Endodermal cell (in vitro differentiated cells): ENCODE results near the gene TCF15. TPM values are rescaled to one million over a fixed set of nuclear protein-coding genes. Genes with fewer than 3 reads are reported as not detected.
A peak's percentile ranks its signal among the peaks of the same experiment; 100 is the strongest.

Experiments
- DNase-seq: peaks from one replicate; pipeline ENCODE4 v3.0.0-alpha.2; 2017
- H3K27ac ChIP-seq: 2 replicates; pipeline ENCODE4 v1.5.1; 2013; ENCODE audit warnings: mild to moderate bottlenecking, low read depth, low read length, moderate library complexity
- H3K27me3 ChIP-seq: 2 replicates; pipeline ENCODE4 v1.6.1; 2013; ENCODE audit warnings: mild to moderate bottlenecking, low read length, moderate library complexity; ENCODE audit not compliant: insufficient read depth, control insufficient read depth, poor library complexity, severe bottlenecking
- H3K36me3 ChIP-seq: 2 replicates; pipeline ENCODE4 v1.7.0; 2013; ENCODE audit warnings: mild to moderate bottlenecking, low read length, moderate library complexity; ENCODE audit not compliant: control insufficient read depth, insufficient read depth
- H3K4me1 ChIP-seq: one replicate; pipeline ENCODE4 v1.7.0; 2013; ENCODE audit warnings: low read length; ENCODE audit not compliant: control insufficient read depth, insufficient read depth
- H3K4me3 ChIP-seq: 2 replicates; pipeline ENCODE4 v1.5.1; 2013; ENCODE audit warnings: mild to moderate bottlenecking, low read length, moderate library complexity
- H3K9ac ChIP-seq: 2 replicates; pipeline ENCODE4 v1.6.1; 2013; ENCODE audit warnings: mild to moderate bottlenecking, low read length, moderate library complexity; ENCODE audit not compliant: poor library complexity, severe bottlenecking; ENCODE audit errors: extremely low read depth
- H3K9me3 ChIP-seq: 2 replicates; pipeline ENCODE4 v1.6.1; 2013; ENCODE audit warnings: mild to moderate bottlenecking, low read length, moderate library complexity; ENCODE audit not compliant: control insufficient read depth
- H3K27ac Mint-ChIP-seq: 2 replicates; pipeline ENCODE4 v1.8.0; 2020; ENCODE audit warnings: mixed read lengths
- H3K27me3 Mint-ChIP-seq: 2 replicates; pipeline ENCODE4 v1.8.0; 2021; ENCODE audit warnings: mild to moderate bottlenecking, mixed read lengths; ENCODE audit not compliant: insufficient read depth
- H3K36me3 Mint-ChIP-seq: 2 replicates; pipeline ENCODE4 v1.8.0; 2020; ENCODE audit warnings: low read depth, mixed read lengths
- H3K4me1 Mint-ChIP-seq: 2 replicates; pipeline ENCODE4 v1.8.0; 2020; ENCODE audit warnings: mixed read lengths
- H3K4me3 Mint-ChIP-seq: 2 replicates; pipeline ENCODE4 v1.8.0; 2020; ENCODE audit warnings: mild to moderate bottlenecking, moderate library complexity, mixed read lengths
- H3K9me3 Mint-ChIP-seq: 2 replicates; pipeline ENCODE4 v1.8.0; 2020; ENCODE audit warnings: mild to moderate bottlenecking, mixed read lengths
- CTCF ChIP-seq: fragments of 200-600 bp; sonication (generic); conservative IDR thresholded peaks from 2 replicates; pipeline ENCODE4 v1.5.0; 2021; ENCODE audit warnings: antibody characterized with exemption, mild to moderate bottlenecking
- WGBS, 2 experiments: methylation state at CpG; one replicate each; pipeline versions ENCODE4 v1.1.5 to v1.1.7; 2013; ENCODE audit warnings: missing lambda C conversion rate in 2 of 2, mixed read lengths in 1 of 2; ENCODE audit not compliant: insufficient coverage in 1 of 2, insufficient read length in 1 of 2; 5-methylcytosine and 5-hydroxymethylcytosine counted together
- total RNA-seq, 2 donors: library from RNA; stranded (reverse); fragmentation: NEBNext Ultra II Directional in 1 of 2; extraction: Animal tissue kit (Norgen Biotek cat#: 25700) in 1 of 2; gene quantifications; 2 replicates in 1 of 2; 3 replicates in 1 of 2; pipeline ENCODE4 v1.2.1, GENCODE V29; 2021

TCF15 gene
- total RNA-seq, 2 donors from 2014 or later: 1.9 to 2.2 TPM

- H3K27me3 Mint-ChIP-seq: peaks cover 12% of the 10 kb centered on the region
- TF ChIP-seq CTCF: no peak
- DNase-seq: peak; percentile 63
- H3K4me1 Mint-ChIP-seq: peaks cover 15% of the 10 kb centered on the region
- peaks cover 29% of the 10 kb centered on the region for H3K36me3 Mint-ChIP-seq
- no peaks in the 10 kb centered on the region for H3K9me3 Mint-ChIP-seq
- Histone ChIP-seq H3K9ac (no peak overlapping the region), H3K9me3 (peaks cover 7% of the 10 kb centered on the region), H3K36me3 (peaks cover 22% of the 10 kb centered on the region), H3K27me3 (no peaks in the 10 kb centered on the region), H3K4me1 (peaks cover 8% of the 10 kb centered on the region), H3K4me3 (peak overlapping the region; percentile 82), H3K27ac (no peak overlapping the region)
- WGBS, 2 experiments: 72 to 78% methylated on average over 13 to 20 of the region's 20 CpGs
- H3K27ac Mint-ChIP-seq: peak overlapping the region; percentile 79
- H3K4me3 Mint-ChIP-seq: peak overlapping the region; percentile 57
These were observed 41.9 kb upstream of the TCF15 start for GRCh38 chr20:651713-652614.

- Mint-ChIP-seq H3K27me3 (peaks cover 12% of the 10 kb centered on the region), H3K4me1 (peaks cover 13% of the 10 kb centered on the region), H3K9me3 (no peaks in the 10 kb centered on the region), H3K27ac (no peak overlapping the region), H3K4me3 (no peak overlapping the region), H3K36me3 (peaks cover 29% of the 10 kb centered on the region)
- WGBS, 2 experiments: 90 to 98% methylated on average over 5 of the region's 5 CpGs
- DNase-seq: peak; percentile 63
- TF ChIP-seq CTCF: peak; percentile 53
- H3K9me3 ChIP-seq: peaks cover 7% of the 10 kb centered on the region
- no peak overlapping the region for H3K27ac ChIP-seq
- no peaks in the 10 kb centered on the region for H3K27me3 ChIP-seq
- H3K4me1 ChIP-seq: peaks cover 4% of the 10 kb centered on the region
- no peak overlapping the region for H3K4me3 ChIP-seq
- peaks cover 25% of the 10 kb centered on the region for H3K36me3 ChIP-seq
- no peak overlapping the region for H3K9ac ChIP-seq
These were observed 40.8 kb upstream of the TCF15 start for GRCh38 chr20:650954-651353.

- Histone ChIP-seq H3K9me3 (peaks cover 7% of the 10 kb centered on the region), H3K9ac (no peak overlapping the region), H3K4me1 (peaks cover 4% of the 10 kb centered on the region), H3K36me3 (peaks cover 25% of the 10 kb centered on the region), H3K4me3 (no peak overlapping the region), H3K27me3 (no peaks in the 10 kb centered on the region), H3K27ac (no peak overlapping the region)
- no peak overlapping the region for H3K4me3 Mint-ChIP-seq
- TF ChIP-seq CTCF: no peak
- H3K27ac Mint-ChIP-seq: no peak overlapping the region
- peaks cover 12% of the 10 kb centered on the region for H3K27me3 Mint-ChIP-seq
- H3K9me3 Mint-ChIP-seq: no peaks in the 10 kb centered on the region
- 94 to 95% methylated on average over 2 to 5 of the region's 5 CpGs for WGBS, 2 experiments
- no peak for DNase-seq
- peaks cover 29% of the 10 kb centered on the region for H3K36me3 Mint-ChIP-seq
- H3K4me1 Mint-ChIP-seq: peaks cover 16% of the 10 kb centered on the region
These were observed 40.2 kb upstream of the TCF15 start for GRCh38 chr20:650281-650680.
